ENCODE results near the gene YARS1.
A peak's percentile ranks its signal among the peaks of the same experiment; 100 is the strongest.

DNA sequence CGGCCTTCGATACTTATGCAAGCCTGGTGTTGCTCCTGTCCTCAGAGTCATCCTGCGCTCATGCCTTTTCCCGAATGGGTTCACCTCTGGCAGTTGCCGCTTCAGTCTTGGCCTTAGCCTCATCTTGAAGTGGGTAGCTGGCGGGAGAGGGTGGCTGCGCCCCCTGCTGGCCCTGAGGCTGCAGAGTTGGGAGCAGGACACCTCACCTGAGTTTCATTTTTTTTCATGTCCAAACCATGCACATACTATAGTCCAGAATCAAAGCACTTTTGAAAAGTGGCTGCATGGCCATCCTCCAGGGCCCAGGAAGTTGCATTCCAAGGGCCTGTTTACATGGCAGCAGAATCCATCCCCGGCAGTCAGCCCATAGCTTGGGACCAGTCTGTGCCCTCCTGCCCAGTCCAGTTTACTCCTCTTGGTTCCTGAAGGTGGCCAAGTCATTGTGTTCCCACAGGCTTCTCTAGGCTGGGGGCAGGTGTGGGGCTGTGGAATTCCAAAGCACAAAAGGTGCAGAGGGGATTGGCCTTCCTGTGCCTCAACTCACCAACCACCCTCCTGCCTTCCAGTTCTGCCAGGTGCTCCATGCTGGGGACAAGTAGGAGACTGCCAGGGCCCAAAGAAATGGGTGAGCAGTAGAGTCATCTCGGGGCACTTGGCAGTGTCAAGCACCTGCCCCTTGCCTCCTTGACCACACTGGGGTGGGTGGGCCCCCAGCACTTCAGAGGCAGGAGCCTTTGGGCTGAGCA, 44.0 kb downstream of the YARS1 start:
- TF ChIP-seq, protein P1, sequence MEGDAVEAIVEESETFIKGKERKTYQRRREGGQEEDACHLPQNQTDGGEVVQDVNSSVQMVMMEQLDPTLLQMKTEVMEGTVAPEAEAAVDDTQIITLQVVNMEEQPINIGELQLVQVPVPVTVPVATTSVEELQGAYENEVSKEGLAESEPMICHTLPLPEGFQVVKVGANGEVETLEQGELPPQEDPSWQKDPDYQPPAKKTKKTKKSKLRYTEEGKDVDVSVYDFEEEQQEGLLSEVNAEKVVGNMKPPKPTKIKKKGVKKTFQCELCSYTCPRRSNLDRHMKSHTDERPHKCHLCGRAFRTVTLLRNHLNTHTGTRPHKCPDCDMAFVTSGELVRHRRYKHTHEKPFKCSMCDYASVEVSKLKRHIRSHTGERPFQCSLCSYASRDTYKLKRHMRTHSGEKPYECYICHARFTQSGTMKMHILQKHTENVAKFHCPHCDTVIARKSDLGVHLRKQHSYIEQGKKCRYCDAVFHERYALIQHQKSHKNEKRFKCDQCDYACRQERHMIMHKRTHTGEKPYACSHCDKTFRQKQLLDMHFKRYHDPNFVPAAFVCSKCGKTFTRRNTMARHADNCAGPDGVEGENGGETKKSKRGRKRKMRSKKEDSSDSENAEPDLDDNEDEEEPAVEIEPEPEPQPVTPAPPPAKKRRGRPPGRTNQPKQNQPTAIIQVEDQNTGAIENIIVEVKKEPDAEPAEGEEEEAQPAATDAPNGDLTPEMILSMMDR (optimal IDR thresholded peaks at IDR 0.05 in 1 of 3, IDR thresholded peaks at IDR 0.05 in 1 of 3, conservative IDR thresholded peaks at IDR 0.05 in 1 of 3; ENCODE audit: extremely low read depth in 1 of 3, insufficient read depth in 2 of 3, low read length in 3 of 3): peak; percentile 90 to 97 (median 93)
- TF ChIP-seq EZH2 (IDR thresholded peaks at IDR 0.05; ENCODE audit: low read length): no peak
